B cell (primary cell): ENCODE data around the gene SLC4A5. TPM values are rescaled to one million over a fixed set of nuclear protein-coding genes. Genes with fewer than 3 reads are reported as not detected.

Experiments used
- ATAC-seq: fragments of 200-7000 bp; cut with Tn5 transposase; one replicate; pipeline ENCODE4 v1.10.0; 2021; ENCODE audit warnings: low read depth, mild to moderate bottlenecking, moderate number of reproducible peaks, moderate library complexity
- CTCF ChIA-PET: fragments of 350-600 bp; sonication (Branson Sonifier 250); formaldehyde crosslinking; loops from one replicate; lab custom pipeline; 2021; ENCODE audit warnings: antibody characterized with exemption, inconsistent platforms; lab: Charles Lee
- POLR2A ChIA-PET: fragments of 350-600 bp; sonication (Branson Sonifier 250); formaldehyde crosslinking; loops from one replicate; lab custom pipeline; 2021; ENCODE audit warnings: antibody characterized with exemption; lab: Charles Lee
- DNase-seq: peaks from one replicate; pipeline ENCODE4 v3.0.0; 2013
- H2AFZ ChIP-seq: 2 replicates; pipeline ENCODE4 v1.6.1; 2012; ENCODE audit warnings: mild to moderate bottlenecking, low read depth, low read length; ENCODE audit not compliant: insufficient read depth, poor library complexity, severe bottlenecking
- H3K27ac ChIP-seq, 2 donors: 1 replicate in 1 of 2; 2 replicates in 1 of 2; pipeline ENCODE4 v1.5.1; 2012 to 2013; ENCODE audit warnings: low read length in 2 of 2, mild to moderate bottlenecking in 2 of 2, moderate library complexity in 1 of 2
- H3K27me3 ChIP-seq, 4 experiments: fragments of 200-600 bp in 1 of 4; sonication (generic) in 1 of 4; replicated peaks in 1 of 4; 1 replicate in 2 of 4; 2 replicates in 2 of 4; pipeline versions ENCODE4 v1.6.1 to v1.7.0; 2013 to 2016; ENCODE audit warnings: low read length in 3 of 4, mild to moderate bottlenecking in 2 of 4, mixed read lengths in 1 of 4, moderate library complexity in 1 of 4; ENCODE audit not compliant: insufficient read depth in 4 of 4, control insufficient read depth in 3 of 4; ENCODE audit errors: control extremely low read depth in 1 of 4
- H3K36me3 ChIP-seq, 2 experiments: replicated peaks in 1 of 2; 1 replicate in 1 of 2; 2 replicates in 1 of 2; pipeline versions ENCODE4 v1.6.1 to v1.7.1; 2013; ENCODE audit warnings: low read length in 1 of 2; ENCODE audit not compliant: insufficient read depth in 2 of 2, control insufficient read depth in 1 of 2; ENCODE audit errors: control extremely low read depth in 1 of 2, extremely low read depth in 1 of 2
- H3K4me1 ChIP-seq, 2 donors: fragments of 200-600 bp in 1 of 2; sonication (generic) in 1 of 2; 1 replicate in 1 of 2; 2 replicates in 1 of 2; pipeline versions ENCODE4 v1.5.1 to v1.6.1; 2013 to 2017; ENCODE audit warnings: low read length in 2 of 2; ENCODE audit not compliant: control insufficient read depth in 2 of 2, insufficient read depth in 2 of 2
- H3K4me2 ChIP-seq: replicated peaks from 2 replicates; pipeline ENCODE3; 2012; ENCODE audit warnings: mild to moderate bottlenecking, low read depth, low read length; ENCODE audit not compliant: poor library complexity, severe bottlenecking
- H3K4me3 ChIP-seq, 5 experiments: fragments of 200-600 bp in 1 of 5; sonication (generic) in 1 of 5; 1 replicate in 3 of 5; 2 replicates in 2 of 5; pipeline versions ENCODE4 v1.5.1 to v1.7.0; 2011 to 2016; ENCODE audit warnings: low read length in 4 of 5, mild to moderate bottlenecking in 4 of 5, low read depth in 2 of 5, control low read depth in 1 of 5, moderate library complexity in 1 of 5; ENCODE audit not compliant: insufficient read depth in 1 of 5; ENCODE audit errors: control extremely low read depth in 1 of 5, extremely low read depth in 1 of 5
- H3K79me2 ChIP-seq: fragments of 200-600 bp; sonication (generic); one replicate; pipeline ENCODE4 v1.6.0; 2016; ENCODE audit warnings: low read length; ENCODE audit not compliant: control insufficient read depth, insufficient read depth
- H3K9ac ChIP-seq: fragments of 200-600 bp; sonication (generic); 2 replicates; pipeline ENCODE4 v1.6.1; 2017; ENCODE audit warnings: mild to moderate bottlenecking, low read length, moderate library complexity
- H3K9me3 ChIP-seq, 3 donors: one replicate each; pipeline versions ENCODE4 v1.6.1 to v1.7.1; 2013; ENCODE audit warnings: low read length in 2 of 3; ENCODE audit not compliant: control insufficient read depth in 2 of 3, insufficient read depth in 1 of 3; ENCODE audit errors: control extremely low read depth in 1 of 3
- H4K20me1 ChIP-seq: 2 replicates; pipeline ENCODE4 v1.6.0; 2012; ENCODE audit warnings: mild to moderate bottlenecking, low read length; ENCODE audit not compliant: insufficient read depth, control insufficient read depth, poor library complexity, severe bottlenecking
- H3K27ac Mint-ChIP-seq: one replicate; pipeline ENCODE4 v1.8.0; 2021; ENCODE audit warnings: mixed read lengths
- H3K27me3 Mint-ChIP-seq: one replicate; pipeline ENCODE4 v1.8.0; 2021; ENCODE audit warnings: mixed read lengths
- H3K4me1 Mint-ChIP-seq: one replicate; pipeline ENCODE4 v1.8.0; 2021; ENCODE audit warnings: mixed read lengths
- H3K4me3 Mint-ChIP-seq: one replicate; pipeline ENCODE4 v1.8.0; 2021; ENCODE audit warnings: mixed read lengths
- H3K9me3 Mint-ChIP-seq: one replicate; pipeline ENCODE4 v1.8.0; 2022; ENCODE audit warnings: mixed read lengths; ENCODE audit not compliant: insufficient read depth
- CTCF ChIP-seq: fragments of 200-600 bp; IDR thresholded peaks from one replicate; pipeline ENCODE4 v1.8.0; 2022; ENCODE audit warnings: antibody characterized with exemption, mild to moderate bottlenecking
- EZH2 ChIP-seq: IDR thresholded peaks from 2 replicates; pipeline ENCODE4 v1.6.1; 2012; ENCODE audit warnings: borderline replicate concordance, low read depth, mild to moderate bottlenecking, moderate library complexity, low read length; ENCODE audit not compliant: insufficient read depth, poor library complexity, severe bottlenecking
- WGBS: methylation state at CpG from one replicate; pipeline ENCODE4 v1.1.5; 2013; ENCODE audit warnings: missing lambda C conversion rate; ENCODE audit not compliant: insufficient coverage; 5-methylcytosine and 5-hydroxymethylcytosine counted together
- intact Hi-C: fragments of 100-400 bp; cut with micrococcal nuclease; formaldehyde crosslinking; loops from one replicate; pipeline ENCODE4 v1.10.0; 2022
- polyA plus RNA-seq: library from polyadenylated mRNA; depleted of rRNA; stranded (reverse); fragments of >200 nt; gene quantifications from 2 replicates; pipeline ENCODE4 v1.2.3, GENCODE V29; 2012
- total RNA-seq, 2 donors: library from RNA; stranded (reverse); fragments of 120-200 nt in 1 of 2; gene quantifications; 1 replicate in 1 of 2; 2 replicates in 1 of 2; pipeline versions ENCODE4 v1.2.3 to v1.2.4, GENCODE V29; 2013 to 2022

Gene SLC4A5
- total and polyA plus RNA-seq, 2 donors (not counting 1 experiment from before 2014, with no cell fraction given), result 3.3 to 9.7 TPM

- Histone ChIP-seq H3K9ac (no peak overlapping the region), H3K4me2 (no peak overlapping the region), H3K27me3 (no peaks in the 10 kb centered on the region), H2AFZ (no peak overlapping the region), H3K36me3 (peaks cover 0 to 11% of the 10 kb centered on the region in 2 experiments), H3K79me2 (no peaks in the 10 kb centered on the region), H3K9me3 (no peaks in the 10 kb centered on the region), H3K4me1 (no peaks in the 10 kb centered on the region), H4K20me1 (no peaks in the 10 kb centered on the region), H3K27ac (no peak overlapping the region), H3K4me3 (no peak overlapping the region)
- Mint-ChIP-seq H3K27me3 (no peaks in the 10 kb centered on the region), H3K4me1 (no peaks in the 10 kb centered on the region), H3K27ac (no peak overlapping the region), H3K9me3 (no peaks in the 10 kb centered on the region), H3K4me3 (no peak overlapping the region)
- ChIA-PET CTCF (interaction anchor here (0.5 to 1.3 kb wide), 3 partner anchors 10 to 179 kb away, joined by 3 to 4 read pairs (median 4); partner anchors contain the start of gene BOLA3), POLR2A (no interaction called here)
- DNase-seq (no peak), ATAC-seq (no peak)
- TF ChIP-seq CTCF, result no peak
- no peak for TF ChIP-seq EZH2
- intact Hi-C loops, result no loop called here
- WGBS, result no CpG with 5 or more reads among the region's 1 CpG
Observed at GRCh38 chr2:74327627-74328026, 15.6 kb downstream of the SLC4A5 start.

GRCh38 chr2:74327199-74327598, 16.0 kb downstream of the SLC4A5 start:
- DNase-seq (no peak), ATAC-seq (no peak)
- no peak for TF ChIP-seq EZH2
- no peak for TF ChIP-seq CTCF
- CTCF ChIA-PET, result interaction anchor here (0.5 to 4.7 kb wide), 3 partner anchors 8 to 84 kb away, joined by 3 to 44 read pairs (median 4); no protein-coding TSS in a partner anchor
- Histone ChIP-seq H4K20me1 (no peaks in the 10 kb centered on the region), H3K4me2 (no peak overlapping the region), H3K27ac (no peak overlapping the region), H3K9me3 (no peaks in the 10 kb centered on the region), H3K4me3 (no peak overlapping the region), H3K4me1 (no peaks in the 10 kb centered on the region), H3K27me3 (no peaks in the 10 kb centered on the region), H3K9ac (no peak overlapping the region), H2AFZ (no peak overlapping the region), H3K79me2 (no peaks in the 10 kb centered on the region), H3K36me3 (peaks cover 0 to 9% of the 10 kb centered on the region in 2 experiments)
- 83% methylated on average over 1 of the region's 5 CpGs for WGBS
- H3K4me1 Mint-ChIP-seq, result no peaks in the 10 kb centered on the region
- H3K27ac Mint-ChIP-seq, result no peak overlapping the region
- no peaks in the 10 kb centered on the region for H3K27me3 Mint-ChIP-seq
- H3K9me3 Mint-ChIP-seq, result no peaks in the 10 kb centered on the region
- intact Hi-C loops, result no loop called here
- POLR2A ChIA-PET, result no interaction called here
- H3K4me3 Mint-ChIP-seq, result no peak overlapping the region
